ENCODE results near the gene TMEM120A. TPM values are rescaled to one million over a fixed set of nuclear protein-coding genes. Genes with fewer than 3 reads are reported as not detected.

TMEM120A gene
- total RNA-seq, 1 donor from 2014 or later, result 33.8 TPM

GRCh38 chr7:75981453-75982305 lies 12.7 kb downstream of the TMEM120A start:
- no peak for DNase-seq (ENCODE audit: low read depth, low spot score)

DNA sequence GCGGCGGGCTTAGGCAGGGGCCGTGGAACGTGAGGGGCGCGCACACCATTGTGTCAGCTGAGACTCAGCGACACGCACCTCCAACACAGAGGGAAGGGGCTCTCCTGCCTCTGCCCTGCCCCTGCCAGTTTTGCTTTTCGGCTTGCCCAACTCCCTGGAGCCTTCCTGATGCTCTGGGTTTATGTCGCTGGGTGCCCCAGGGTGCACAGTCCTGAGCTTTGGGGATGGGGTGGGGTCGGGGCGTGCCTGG lies 13.3 kb downstream of the TMEM120A start:
- no peak for DNase-seq (ENCODE audit: low read depth, low spot score)

- DNase-seq (ENCODE audit: low read depth, low spot score), result no peak
These were observed 13.8 kb downstream of the TMEM120A start for GRCh38 chr7:75980430-75981202.

GRCh38 chr7:75979759-75980429 lies 14.5 kb downstream of the TMEM120A start:
- no peak for DNase-seq (ENCODE audit: low read depth, low spot score)

- DNase-seq (ENCODE audit: low read depth, low spot score), result no peak
These were observed 16.7 kb downstream of the TMEM120A start for GRCh38 chr7:75977743-75978142.

- no peak for DNase-seq (ENCODE audit: low read depth, low spot score)
These were observed 22.2 kb downstream of the TMEM120A start for GRCh38 chr7:75971961-75972763.

GRCh38 chr7:75971309-75971960 lies 23.0 kb downstream of the TMEM120A start:
- no peak for DNase-seq (ENCODE audit: low read depth, low spot score)

DNA sequence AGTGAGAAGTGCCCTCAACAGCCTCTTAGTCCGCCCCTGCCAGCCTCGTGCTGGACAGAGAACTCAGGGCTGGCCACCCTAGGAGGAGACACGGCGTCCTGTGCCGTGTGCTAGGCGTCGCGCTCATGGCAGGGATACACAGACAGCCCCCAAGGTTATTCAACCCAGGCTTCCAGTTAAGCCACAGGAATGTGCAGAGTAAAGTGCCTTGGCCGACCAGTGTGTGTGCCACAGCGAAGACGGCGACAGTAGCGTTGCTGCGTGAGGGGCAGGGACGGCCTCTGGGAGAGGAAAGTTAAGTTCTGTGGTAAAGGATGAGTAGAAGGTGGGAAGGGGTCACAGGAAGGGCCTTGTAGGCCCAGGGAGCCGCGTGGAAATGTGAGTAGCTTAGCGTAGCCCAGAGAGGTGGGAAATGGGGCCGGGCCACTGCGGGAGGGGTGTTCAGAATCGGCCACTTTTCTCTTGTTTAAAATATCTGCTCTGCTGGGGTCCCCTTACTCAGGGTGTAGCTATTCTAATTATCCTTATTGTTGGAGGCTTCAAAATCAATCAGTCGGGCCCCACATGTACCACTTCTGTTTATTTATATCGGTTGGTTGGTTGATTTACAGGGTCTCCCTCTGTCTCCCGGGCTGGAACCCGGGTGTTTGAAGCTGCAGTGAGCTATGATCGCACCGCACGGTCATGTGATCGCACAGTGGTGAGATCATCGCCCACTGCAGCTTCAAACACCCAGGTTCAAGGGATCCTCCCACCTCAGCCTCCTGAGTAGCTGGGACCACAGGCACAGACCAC lies 24.5 kb downstream of the TMEM120A start:
- no peak for DNase-seq (ENCODE audit: low read depth, low spot score)

DNA sequence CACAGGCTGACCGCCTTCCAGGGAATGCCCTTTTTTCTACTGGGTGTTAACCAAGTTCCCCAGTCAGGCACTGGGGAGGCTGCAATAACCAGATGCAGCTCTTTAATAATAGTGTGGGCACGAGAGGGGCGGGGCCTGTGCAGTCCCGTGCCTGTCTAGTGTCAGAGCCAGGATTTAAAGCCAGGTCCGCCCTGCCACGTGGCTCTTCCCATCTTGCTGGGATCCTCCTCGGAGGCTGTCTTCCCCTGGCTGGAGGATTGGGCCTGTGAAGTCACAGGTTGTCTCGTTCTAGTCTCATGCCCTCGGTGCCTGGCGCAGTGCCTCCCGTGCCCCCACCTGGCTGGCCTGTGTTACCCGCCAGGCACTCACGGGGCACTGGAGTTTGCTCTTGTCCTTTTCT lies 25.2 kb downstream of the TMEM120A start:
- DNase-seq (ENCODE audit: low read depth, low spot score), result no peak

DNA sequence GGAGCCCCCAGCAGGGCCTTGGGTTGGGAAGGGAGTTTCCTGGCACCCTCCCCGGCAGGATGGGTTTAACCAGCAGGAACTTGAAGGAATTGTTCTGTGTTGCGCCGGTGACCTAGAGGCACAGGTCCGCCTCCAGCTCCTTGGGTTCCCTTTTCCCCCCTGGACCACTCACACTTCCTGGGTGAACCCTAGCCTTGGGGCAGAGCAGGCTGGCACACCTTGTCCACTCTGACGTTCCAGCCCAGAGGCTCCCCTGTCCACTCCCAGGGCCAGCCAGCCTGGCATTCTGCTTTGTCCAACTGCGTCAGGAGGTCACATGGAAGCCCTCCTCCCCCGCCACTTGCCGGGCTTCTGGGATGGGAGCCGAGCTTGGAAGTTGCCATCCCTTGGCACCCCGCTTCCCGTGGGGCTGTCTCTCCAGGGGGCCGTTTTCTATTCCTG lies 25.8 kb downstream of the TMEM120A start:
- DNase-seq (ENCODE audit: low read depth, low spot score), result no peak

DNA sequence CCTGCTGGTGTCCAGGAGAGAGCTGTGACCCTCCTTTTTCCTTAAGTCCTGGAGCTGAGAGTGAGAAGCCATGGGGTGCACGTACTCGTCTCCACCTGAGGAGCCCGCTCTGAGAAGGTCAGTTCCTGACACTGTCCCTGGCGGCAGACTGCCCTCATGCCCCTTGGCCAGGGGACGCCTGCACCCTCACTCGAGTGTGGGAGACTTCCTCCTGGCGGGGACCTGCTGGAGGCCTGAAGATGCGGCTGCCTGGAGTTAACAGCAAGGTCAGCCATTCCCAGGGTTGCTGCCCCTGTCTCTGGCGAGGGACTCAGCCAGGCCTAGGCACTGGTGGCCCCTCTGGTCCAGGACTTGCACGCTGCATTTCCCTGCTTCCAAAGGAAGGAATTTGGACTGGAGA lies 26.4 kb downstream of the TMEM120A start:
- DNase-seq (ENCODE audit: low read depth, low spot score), result no peak

DNA sequence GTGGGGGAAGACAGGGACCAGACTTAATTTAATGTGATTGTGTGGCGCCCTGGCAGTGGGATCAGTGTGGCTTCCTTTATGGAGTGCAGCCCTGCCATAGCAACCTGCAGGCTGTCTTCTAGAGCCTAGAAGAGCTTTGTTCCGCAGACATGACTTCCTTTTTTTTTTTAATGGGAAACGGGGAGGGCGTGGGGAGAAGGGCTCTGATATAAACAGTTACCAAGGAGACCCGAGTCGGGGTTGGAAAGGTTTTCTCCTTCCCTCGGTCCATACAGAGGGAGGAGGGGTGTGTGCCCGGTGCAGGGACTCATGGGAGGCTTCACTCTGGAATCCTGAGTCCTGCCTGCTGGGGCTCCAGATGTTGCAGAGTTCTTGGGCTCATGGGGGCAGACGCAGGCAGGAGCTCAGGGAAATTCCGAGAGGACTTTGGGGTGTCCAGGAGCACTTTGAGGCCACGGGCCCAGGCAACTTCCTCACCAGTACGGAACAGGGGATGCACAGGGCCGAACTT lies 26.9 kb downstream of the TMEM120A start:
- DNase-seq (ENCODE audit: low read depth, low spot score), result no peak

DNA sequence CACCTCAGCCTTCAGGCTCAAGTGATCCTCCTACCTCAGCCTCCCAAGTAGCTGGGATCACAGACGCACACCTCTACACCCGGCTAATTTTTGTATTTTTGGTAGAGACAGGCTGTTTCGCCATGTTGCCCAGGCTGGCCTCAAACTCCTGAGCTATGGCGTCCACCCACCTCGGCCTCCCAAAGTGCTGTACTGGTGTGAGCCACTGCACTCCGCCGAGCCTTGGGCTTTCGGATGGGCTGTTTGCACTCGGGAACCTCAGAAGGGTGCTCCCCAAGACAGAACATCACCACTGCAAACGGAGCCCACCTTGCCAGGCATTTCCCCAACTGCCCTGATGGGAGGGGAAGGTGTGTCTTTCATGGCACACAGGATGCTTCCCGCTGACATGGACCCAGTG lies 27.3 kb downstream of the TMEM120A start:
- no peak for DNase-seq (ENCODE audit: low read depth, low spot score)

DNA sequence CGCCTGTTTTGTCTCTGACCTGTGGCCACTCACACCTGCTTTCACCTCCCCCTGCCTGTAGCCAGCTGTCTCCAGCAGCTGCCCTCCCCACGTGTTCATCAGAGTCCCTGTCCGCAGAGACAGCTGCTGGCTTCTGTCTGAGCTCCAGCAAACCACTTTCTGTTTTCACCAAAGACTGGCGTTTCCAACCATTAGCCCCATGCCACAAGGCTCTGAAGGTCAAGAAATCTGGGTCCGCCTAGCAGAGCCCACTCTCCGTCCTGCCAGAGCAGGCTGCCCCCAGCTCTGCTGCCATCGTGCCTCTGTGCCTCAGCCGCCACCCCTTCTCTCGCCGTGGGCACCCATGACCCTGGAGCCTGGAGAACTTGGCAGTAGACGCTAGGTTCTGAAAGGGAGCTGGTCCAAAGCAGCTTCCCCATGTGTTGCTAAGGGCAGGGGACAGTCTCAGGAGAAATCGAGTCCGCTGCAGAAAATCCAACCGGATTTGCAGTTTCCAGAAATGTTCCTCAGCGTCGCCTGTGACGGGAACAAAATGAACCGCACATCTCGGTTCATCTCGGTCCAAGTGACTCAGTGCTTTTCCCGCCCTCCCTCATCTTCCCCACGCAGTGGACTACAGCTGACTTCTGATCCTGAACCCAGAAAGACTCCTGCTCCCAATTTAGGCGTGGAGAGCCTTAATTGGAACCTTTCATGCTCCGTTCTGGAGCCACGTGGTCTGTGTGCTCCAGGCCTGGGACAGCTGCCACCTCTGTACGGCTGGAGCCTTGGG lies 28.0 kb downstream of the TMEM120A start:
- no peak for DNase-seq (ENCODE audit: low read depth, low spot score)

GRCh38 chr7:75965617-75966016 lies 28.8 kb downstream of the TMEM120A start:
- no peak for DNase-seq (ENCODE audit: low read depth, low spot score)

DNA sequence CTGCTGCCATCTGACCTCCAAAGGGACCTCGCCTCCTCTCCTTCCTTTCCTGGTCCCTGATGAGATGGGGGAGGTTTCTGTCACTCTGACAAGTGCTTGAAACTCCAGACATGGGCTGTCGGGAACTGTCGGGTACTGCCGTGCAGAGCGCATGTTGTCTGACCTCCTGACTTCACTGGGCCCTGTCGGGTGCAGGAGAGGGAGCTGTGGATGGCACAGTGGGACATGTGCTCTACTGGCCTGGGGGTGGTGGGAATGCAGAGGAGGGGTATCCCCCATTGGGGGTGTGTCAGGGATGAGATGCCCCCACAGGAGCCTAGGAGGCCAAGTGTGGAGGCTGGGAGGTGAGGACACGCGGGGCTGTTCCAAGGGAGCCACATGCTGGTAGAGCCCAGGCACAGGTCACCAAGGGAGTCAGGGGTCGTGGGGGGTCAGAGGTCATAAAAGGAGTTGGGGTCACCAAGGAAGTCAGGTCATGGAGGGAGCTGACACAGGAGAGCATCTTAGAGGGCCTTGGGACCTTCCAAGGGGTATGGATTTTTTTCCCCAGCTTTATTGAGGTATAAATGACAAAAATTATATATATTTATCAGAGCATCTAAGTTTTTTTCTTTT lies 30.9 kb downstream of the TMEM120A start:
- no peak for DNase-seq (ENCODE audit: low read depth, low spot score)

GRCh38 chr7:75962607-75963380 lies 31.6 kb downstream of the TMEM120A start:
- peak; percentile 8 for DNase-seq (ENCODE audit: low read depth, low spot score)

GRCh38 chr7:75961218-75961617 lies 33.2 kb downstream of the TMEM120A start:
- DNase-seq (ENCODE audit: low read depth, low spot score), result no peak

All from pulmonary artery endothelial cell (primary cell).